ENCODE data around the gene ANKLE1.

The ANKLE1 gene

GRCh38 chr19:17305517-17306284 is 24.0 kb downstream of the ANKLE1 start, which contains the start of gene MRPL34:
MRPL34 (plus strand) TSS chr19:17305872; CDS start chr19:17305893, 21 bp downstream.
- DNase-seq (ENCODE audit: low read depth in 2 of 2), result peak; percentile 87 to 93

DNA sequence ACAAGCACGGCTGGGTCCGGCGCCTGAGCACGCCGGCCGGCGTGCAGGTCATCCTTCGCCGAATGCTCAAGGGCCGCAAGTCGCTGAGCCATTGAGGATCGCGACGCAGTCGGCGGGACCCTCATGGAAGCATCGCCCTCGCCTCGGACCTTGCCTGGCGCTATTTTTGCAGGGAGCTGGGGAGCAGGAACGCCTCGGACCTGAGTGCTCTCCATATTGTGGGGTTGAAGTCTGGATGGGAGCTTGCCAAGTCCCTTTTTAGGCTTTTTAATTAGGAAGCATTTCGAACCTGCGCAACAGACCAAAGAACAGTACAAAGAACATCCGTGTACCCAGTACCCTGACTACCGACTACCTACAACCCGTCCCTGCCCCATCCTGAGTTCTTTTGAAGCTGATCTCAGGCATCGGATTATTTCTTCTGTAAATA is 24.6 kb downstream of the ANKLE1 start:
- DNase-seq (ENCODE audit: low read depth in 2 of 2), result no peak

DNA sequence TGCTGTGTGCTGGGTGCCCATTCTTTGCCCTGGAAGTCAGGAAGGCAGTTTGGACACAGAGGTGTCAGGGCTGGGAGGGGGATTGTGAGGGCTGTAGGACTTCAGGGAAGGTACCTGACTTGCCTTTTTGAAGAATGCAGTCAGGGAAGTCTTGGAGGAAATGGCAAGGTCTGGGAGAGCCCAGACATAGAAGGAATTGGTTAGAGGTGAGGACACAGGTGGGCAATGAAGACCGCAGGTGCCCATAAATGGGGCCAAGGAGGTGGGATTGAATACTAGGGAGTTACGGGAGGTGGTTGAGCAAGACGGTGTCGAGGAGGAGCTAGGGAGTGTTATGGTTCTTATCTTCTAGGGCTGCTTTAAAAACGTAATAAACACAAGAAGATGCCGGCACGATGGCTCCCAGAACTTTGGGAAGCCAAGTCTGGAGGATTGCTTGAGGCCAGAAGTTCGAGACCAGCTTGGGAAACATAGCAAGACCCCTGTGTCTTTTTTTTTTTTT is 26.2 kb downstream of the ANKLE1 start:
- DNase-seq (ENCODE audit: low read depth in 2 of 2), result no peak

- DNase-seq (ENCODE audit: low read depth in 2 of 2), result peak; percentile 98 to 99
These were observed 27.7 kb downstream of the ANKLE1 start, which contains the start of gene DDA1 for GRCh38 chr19:17309198-17309964. DDA1 (plus strand) TSS chr19:17309563; CDS start chr19:17309655, 92 bp downstream.

DNA sequence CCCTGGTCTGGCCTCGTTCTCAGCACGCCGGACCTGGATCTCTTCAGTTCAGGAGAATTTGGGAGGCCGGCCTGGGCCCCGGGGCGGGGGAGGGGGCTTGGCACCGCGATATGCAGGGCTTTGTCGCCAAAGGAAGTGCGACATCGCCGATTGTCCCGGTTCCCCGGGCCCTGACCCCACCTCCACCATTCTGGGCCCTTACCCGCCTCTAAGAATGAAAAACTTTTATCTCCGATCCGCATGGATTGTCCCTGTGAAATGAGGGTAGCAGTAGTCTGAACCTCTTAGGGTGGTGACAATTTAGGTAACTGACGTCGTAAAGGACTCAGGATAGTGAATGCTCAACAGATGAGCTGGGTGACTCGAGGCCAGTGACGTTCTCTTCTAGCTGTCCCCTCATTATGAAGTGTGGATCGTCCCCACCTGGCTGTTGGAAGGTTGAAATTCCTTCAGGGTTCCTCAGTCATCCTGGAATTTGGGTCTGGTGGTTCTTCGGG is 28.3 kb downstream of the ANKLE1 start:
- DNase-seq (ENCODE audit: low read depth in 2 of 2), result no peak

- DNase-seq (ENCODE audit: low read depth in 2 of 2), result no peak
These were observed 29.9 kb downstream of the ANKLE1 start for GRCh38 chr19:17311455-17312188.

DNA sequence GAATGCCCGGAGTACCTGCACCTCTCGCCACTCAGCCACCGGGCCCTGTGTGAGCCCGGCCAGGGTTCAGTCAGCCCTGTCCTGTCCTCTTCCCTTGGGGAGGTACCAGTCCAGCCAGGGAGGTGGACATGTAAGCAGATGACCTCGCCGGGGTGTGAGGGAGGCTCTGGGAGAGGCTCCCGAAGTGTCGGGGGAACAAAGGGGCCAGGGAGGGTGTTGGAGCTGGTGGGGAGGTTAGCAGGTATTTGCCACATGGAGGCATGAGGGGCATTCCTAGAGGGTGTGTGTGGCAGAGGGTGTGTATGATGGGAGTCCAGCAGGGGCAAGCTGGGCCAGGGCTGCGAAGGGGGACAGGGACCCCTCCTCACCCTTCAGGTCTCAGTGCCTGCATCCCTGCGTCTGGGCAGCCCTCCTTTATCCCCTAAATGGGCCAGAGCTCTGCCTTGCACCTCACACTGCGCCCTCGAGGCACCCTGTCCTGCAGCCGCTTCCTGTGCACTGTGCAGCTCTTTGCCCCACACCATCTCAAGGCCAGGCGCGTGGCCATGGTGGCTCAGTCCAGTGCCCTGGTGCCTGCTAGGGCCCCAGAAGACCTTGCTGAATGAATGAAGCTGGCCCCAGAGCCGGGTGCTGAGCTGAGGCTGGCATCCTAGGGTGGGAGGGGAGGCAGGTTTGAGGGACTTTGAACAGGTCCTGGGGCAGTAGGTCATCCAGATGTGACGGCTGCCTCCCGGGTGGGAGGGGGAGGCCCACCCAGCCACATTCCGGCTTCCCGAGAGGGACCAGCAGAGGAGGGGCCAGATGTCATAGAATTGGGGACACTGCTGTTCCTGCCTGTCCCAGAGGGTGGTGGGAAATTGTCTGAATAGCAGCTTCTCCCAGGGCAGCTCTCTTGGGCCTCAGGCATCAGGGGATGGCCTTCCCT is 30.8 kb downstream of the ANKLE1 start:
- DNase-seq (ENCODE audit: low read depth in 2 of 2), result no peak

- no peak for DNase-seq (ENCODE audit: low read depth in 2 of 2)
These were observed 32.4 kb downstream of the ANKLE1 start for GRCh38 chr19:17314007-17314593.

DNA sequence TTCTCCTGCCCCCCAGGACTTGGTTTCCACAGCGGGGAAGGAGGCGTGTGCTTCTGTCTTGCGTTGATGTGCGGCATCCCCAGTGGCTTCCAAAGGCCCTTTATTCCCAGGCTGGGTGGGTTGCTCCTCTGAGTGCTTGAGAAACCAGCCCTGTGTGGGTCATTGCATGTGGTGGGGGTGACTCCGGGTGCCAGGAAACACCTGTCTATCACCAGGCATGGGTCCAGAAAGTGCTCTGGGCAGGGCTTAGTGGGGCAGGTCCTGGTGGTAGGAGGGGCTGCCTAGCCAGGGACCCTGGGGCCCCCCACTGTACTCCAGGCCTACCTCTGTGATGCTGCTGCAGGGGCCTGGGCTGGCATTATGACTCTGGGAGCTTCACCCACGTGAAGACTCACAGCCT is 37.3 kb downstream of the ANKLE1 start:
- DNase-seq (ENCODE audit: low read depth in 2 of 2), result no peak

GRCh38 chr19:17319473-17320238 is 38.0 kb downstream of the ANKLE1 start:
- no peak for DNase-seq (ENCODE audit: low read depth in 2 of 2)

- DNase-seq (ENCODE audit: low read depth in 2 of 2), result no peak
These were observed 38.7 kb downstream of the ANKLE1 start for GRCh38 chr19:17320435-17320834.

DNA sequence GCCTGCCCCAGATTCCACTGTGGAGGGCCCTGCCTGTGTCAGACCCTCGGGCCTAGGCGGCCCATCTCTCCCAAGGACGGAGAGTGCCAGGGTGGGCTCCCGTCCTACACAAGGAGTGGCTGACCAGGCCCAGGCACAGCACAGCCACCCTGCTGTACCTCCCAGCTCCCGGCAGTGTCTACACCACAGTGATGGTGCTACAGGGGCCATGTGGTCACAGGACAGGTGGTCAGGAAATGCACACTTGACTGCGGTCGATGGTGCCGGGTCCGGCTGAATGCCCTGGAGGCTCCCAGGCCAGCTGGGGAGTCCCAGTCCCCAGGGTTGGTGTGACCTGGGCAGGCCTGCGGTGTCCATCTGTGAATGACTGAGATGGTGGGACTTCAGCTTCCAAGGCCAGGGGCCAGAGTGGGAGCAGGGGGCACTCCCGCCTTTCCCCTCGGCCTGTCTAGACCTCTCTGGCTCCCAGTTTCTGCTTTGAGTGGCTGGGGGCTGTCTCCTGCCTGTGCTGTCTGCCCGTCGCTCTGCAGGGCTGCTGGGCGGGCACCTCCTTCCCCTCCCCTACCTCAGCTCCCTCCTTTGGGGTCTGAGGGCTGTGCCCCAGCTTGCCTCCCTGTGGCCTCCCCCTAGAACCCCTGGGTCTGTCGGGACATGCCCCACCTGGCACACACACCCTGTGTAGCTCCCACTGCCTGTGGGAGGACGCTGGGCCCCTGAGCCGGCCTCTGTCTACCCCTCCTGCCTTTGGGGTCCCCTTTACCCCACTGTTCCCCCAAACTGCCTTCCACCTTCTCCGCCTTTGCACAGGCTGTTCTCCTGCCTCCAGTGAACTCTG is 40.2 kb downstream of the ANKLE1 start:
- no peak for DNase-seq (ENCODE audit: low read depth in 2 of 2)

- DNase-seq (ENCODE audit: low read depth in 2 of 2), result no peak
These were observed 41.2 kb downstream of the ANKLE1 start for GRCh38 chr19:17322854-17323253.

- DNase-seq (ENCODE audit: low read depth in 2 of 2), result no peak
These were observed 41.7 kb downstream of the ANKLE1 start for GRCh38 chr19:17323300-17323963.

DNA sequence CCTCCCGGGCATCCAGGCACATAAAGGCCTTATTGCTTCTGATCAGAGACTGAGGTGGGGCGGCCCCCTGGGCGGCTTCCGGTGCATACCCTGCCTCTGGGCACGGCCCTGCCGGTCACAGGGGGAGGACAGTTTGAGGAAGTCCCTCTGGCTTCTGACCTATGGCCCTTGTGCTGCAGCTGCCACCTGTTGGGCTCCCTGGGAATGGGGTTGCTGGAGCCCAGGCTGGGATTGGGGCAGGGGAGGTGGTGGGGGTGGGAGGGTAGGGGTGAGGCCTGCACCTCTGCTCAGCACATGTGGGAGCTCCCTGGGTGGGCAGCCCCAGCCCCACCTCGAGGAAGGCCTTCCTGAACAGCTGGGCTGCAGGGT is 42.2 kb downstream of the ANKLE1 start:
- no peak for DNase-seq (ENCODE audit: low read depth in 2 of 2)

DNA sequence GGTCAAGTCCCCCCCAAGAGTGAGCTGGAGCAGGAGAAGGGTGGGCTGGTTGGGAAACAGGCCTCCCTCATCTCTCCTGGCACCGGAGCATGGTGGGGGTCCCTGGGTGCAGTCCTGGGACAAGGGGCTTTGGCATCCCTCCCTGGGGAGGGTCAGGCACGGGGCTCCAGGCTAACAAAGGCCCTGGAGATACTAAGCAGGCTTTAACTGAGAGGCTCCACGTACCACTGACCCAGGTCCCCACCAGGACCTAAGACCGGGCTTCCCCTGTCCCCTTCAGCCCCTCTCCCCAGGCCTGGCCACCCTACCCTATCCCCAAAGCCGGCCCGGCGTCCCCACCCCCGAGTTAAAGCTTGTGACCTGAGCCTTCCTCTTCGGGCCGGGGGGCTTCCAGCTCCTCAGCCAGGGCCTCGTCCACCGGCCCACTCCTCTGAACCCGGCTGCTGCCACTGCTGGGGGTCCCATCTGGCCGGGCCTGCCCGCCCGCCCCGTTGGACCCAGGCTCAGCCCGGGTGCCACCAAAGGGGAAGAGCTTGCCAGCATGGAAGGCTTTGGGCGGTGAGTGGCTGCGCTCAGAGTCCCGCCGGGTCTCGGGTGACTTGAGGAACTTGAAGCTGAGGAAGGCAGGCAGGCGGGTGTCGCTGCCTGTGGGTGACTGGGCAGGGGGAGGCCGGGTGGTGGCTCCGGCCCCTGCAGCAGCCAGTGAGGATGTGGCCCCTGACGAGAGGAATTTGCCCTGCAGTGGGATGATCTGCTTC is 42.8 kb downstream of the ANKLE1 start:
- DNase-seq (ENCODE audit: low read depth in 2 of 2), result no peak

GRCh38 chr19:17325133-17325532 is 43.4 kb downstream of the ANKLE1 start:
- DNase-seq (ENCODE audit: low read depth in 2 of 2), result no peak

All from activated CD4-positive, alpha-beta T cell treated with anti-CD3 and anti-CD28 coated beads for 24 hours (primary cell).